ENCODE data around the gene VSTM4.
A peak's percentile ranks its signal among the peaks of the same experiment; 100 is the strongest.

The VSTM4 gene

GRCh38 chr10:49061667-49062066, 53.7 kb downstream of the VSTM4 start:
- Histone ChIP-seq H3K27ac (no peak overlapping the region), H3K36me3 (peaks cover 15 to 25% (median 20%) of the 10 kb centered on the region in 3 donors), H3K9me3 (no peaks in the 10 kb centered on the region), H3K4me1 (peaks cover 0 to 20% (median 17%) of the 10 kb centered on the region in 4 donors), H3K27me3 (no peaks in the 10 kb centered on the region), H3K4me3 (no peak overlapping the region)
- TF ChIP-seq, protein P1, sequence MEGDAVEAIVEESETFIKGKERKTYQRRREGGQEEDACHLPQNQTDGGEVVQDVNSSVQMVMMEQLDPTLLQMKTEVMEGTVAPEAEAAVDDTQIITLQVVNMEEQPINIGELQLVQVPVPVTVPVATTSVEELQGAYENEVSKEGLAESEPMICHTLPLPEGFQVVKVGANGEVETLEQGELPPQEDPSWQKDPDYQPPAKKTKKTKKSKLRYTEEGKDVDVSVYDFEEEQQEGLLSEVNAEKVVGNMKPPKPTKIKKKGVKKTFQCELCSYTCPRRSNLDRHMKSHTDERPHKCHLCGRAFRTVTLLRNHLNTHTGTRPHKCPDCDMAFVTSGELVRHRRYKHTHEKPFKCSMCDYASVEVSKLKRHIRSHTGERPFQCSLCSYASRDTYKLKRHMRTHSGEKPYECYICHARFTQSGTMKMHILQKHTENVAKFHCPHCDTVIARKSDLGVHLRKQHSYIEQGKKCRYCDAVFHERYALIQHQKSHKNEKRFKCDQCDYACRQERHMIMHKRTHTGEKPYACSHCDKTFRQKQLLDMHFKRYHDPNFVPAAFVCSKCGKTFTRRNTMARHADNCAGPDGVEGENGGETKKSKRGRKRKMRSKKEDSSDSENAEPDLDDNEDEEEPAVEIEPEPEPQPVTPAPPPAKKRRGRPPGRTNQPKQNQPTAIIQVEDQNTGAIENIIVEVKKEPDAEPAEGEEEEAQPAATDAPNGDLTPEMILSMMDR (IDR thresholded peaks at IDR 0.05) = no peak
- intact Hi-C loops (cut with DNase I; ENCODE audit: low total_unique reads) = no loop called here
- no peak for DNase-seq

- H3K9me3 ChIP-seq = no peaks in the 10 kb centered on the region
- peaks cover 3 to 13% (median 5%) of the 10 kb centered on the region in 3 donors for H3K36me3 ChIP-seq
- peaks cover 0 to 38% (median 19%) of the 10 kb centered on the region in 4 donors for H3K4me1 ChIP-seq
- no peak for DNase-seq
- no peak overlapping the region for H3K4me3 ChIP-seq
- H3K27me3 ChIP-seq = no peaks in the 10 kb centered on the region
- TF ChIP-seq, protein P1 (IDR thresholded peaks at IDR 0.05) = no peak
- intact Hi-C loops (cut with DNase I; ENCODE audit: low total_unique reads) = no loop called here
- H3K27ac ChIP-seq = peak overlapping the region in 1 of 2 donors; percentile 25
These were observed 56.7 kb downstream of the VSTM4 start for GRCh38 chr10:49058463-49059255.

DNA sequence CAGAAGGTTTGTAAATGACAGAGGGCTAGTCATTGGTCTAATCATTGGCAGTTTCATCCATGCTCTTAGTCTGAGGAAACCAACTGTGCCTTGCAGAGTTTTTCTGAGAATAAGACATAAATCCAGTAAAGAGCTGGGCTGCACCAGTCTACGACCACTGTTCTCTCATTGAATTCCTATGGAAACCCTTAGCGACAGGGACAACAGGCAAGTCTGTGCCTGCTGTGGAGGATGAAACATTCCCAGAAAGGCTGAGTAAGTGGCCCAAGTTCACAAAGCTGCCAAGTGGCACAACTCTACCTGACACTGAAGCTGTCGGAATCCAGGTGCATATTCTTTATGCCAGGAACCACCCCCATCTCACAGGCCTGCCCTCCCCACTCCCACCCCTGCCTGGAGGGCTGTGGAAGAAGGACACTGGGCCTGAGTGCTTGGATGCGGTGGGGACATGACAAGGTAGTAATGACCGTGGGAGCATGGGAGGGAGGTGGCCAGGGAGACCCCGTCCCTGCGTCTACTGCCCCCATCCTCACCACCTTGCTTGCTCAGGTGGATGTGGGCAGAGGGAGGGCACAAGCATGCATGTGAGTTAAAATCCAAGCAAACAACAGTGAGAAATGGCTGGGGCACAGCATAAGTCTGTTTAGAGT, 58.0 kb downstream of the VSTM4 start:
- TF ChIP-seq, protein P1 (IDR thresholded peaks at IDR 0.05) = no peak
- Histone ChIP-seq H3K27ac (no peak overlapping the region), H3K4me3 (no peak overlapping the region), H3K4me1 (peaks cover 0 to 38% (median 19%) of the 10 kb centered on the region in 4 donors), H3K9me3 (no peaks in the 10 kb centered on the region), H3K36me3 (no peaks in the 10 kb centered on the region), H3K27me3 (no peaks in the 10 kb centered on the region)
- no peak for DNase-seq
- intact Hi-C loops (cut with DNase I; ENCODE audit: low total_unique reads) = no loop called here

DNA sequence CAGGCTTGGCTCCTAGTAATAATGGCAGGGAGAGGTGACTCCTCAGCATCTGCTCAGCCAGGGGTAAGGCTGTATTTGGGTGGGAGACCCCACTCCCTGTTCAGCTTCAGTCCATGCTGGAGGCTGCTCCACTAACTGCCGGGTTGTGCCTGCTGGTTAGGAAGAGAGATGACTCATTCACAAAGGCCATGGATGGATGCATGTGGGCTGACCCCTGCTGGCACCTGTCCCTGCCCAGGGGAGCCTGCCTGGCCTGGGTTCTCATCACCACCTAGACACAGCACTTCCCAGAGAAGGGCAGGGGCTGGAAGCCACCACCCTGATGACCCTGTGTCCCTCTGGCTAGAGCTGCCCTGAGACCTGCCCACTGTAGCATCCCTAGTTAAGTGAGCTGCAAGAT, 59.0 kb downstream of the VSTM4 start:
- DNase-seq = no peak
- Histone ChIP-seq H3K27me3 (no peaks in the 10 kb centered on the region), H3K36me3 (no peaks in the 10 kb centered on the region), H3K27ac (no peak overlapping the region), H3K4me3 (no peak overlapping the region), H3K4me1 (peaks cover 0 to 38% (median 19%) of the 10 kb centered on the region in 4 donors), H3K9me3 (no peaks in the 10 kb centered on the region)
- TF ChIP-seq, protein P1 (IDR thresholded peaks at IDR 0.05) = no peak
- intact Hi-C loops (cut with DNase I; ENCODE audit: low total_unique reads) = no loop called here

GRCh38 chr10:49055221-49055849, 60.0 kb downstream of the VSTM4 start:
- Histone ChIP-seq H3K27ac (no peak overlapping the region), H3K4me3 (no peak overlapping the region), H3K9me3 (no peaks in the 10 kb centered on the region), H3K4me1 (peaks cover 0 to 46% (median 19%) of the 10 kb centered on the region in 4 donors), H3K27me3 (no peaks in the 10 kb centered on the region), H3K36me3 (no peaks in the 10 kb centered on the region)
- no peak for DNase-seq
- TF ChIP-seq, protein P1 (IDR thresholded peaks at IDR 0.05) = no peak
- intact Hi-C loops (cut with DNase I; ENCODE audit: low total_unique reads) = no loop called here

All from tibial artery (tissue), 4 donors.